Panc1 (cell line): Measurements from ENCODE around the gene MOB3C. TPM values are rescaled to one million over a fixed set of nuclear protein-coding genes. Genes with fewer than 3 reads are reported as not detected.

Experiments used
- ATAC-seq: fragments of 200-7000 bp; cut with Tn5 transposase; 2 replicates; pipeline ENCODE4 v1.9.1; 2020; ENCODE audit warnings: mild to moderate bottlenecking, moderate library complexity
- BruUV-seq: library from RNA; stranded (reverse); fragments of 400-500 nt; replicated peaks from 2 replicates; lab custom pipeline; 2021; lab: Mats Ljungman, UMichigan
- CTCF ChIA-PET: fragments of 300-600 bp; sonication (Branson Sonifier 250); formaldehyde crosslinking; loops from one replicate; lab custom pipeline; 2022; ENCODE audit warnings: antibody characterized with exemption; lab: Charles Lee
- POLR2A ChIA-PET: fragments of 300-600 bp; sonication (Branson Sonifier 250); formaldehyde crosslinking; loops from one replicate; lab custom pipeline; 2022; ENCODE audit warnings: antibody characterized with exemption; lab: Charles Lee
- DNase-seq: peaks from one replicate; pipeline ENCODE4 v3.0.0-alpha.2; 2010; ENCODE audit warnings: low read depth, low spot score
- H3K27ac ChIP-seq: 2 replicates; pipeline ENCODE4 v1.5.1; 2011; ENCODE audit warnings: mild to moderate bottlenecking, low read length, inconsistent platforms
- H3K27me3 ChIP-seq: fragments of 200-500 bp; sonication (Bioruptor generic); 2 replicates; pipeline ENCODE4 v1.6.0; 2014; ENCODE audit warnings: low read length, inconsistent platforms; ENCODE audit not compliant: control insufficient read depth, insufficient read depth
- H3K36me3 ChIP-seq: fragments of 200-500 bp; sonication (Bioruptor generic); 2 replicates; pipeline ENCODE4 v1.5.1; 2014; ENCODE audit warnings: inconsistent platforms, mild to moderate bottlenecking, low read length, moderate library complexity; ENCODE audit not compliant: control insufficient read depth, insufficient read depth
- H3K4me1 ChIP-seq: 2 replicates; pipeline ENCODE4 v1.5.1; 2011; ENCODE audit warnings: inconsistent platforms, mild to moderate bottlenecking, low read length, moderate library complexity; ENCODE audit not compliant: control insufficient read depth, insufficient read depth
- H3K4me3 ChIP-seq, 2 experiments: 2 replicates each; pipeline ENCODE4 v1.5.1; 2011 to 2012; ENCODE audit warnings: low read depth in 2 of 2, low read length in 2 of 2, mild to moderate bottlenecking in 2 of 2, inconsistent platforms in 1 of 2, moderate library complexity in 1 of 2
- H3K9me3 ChIP-seq: fragments of 200-500 bp; sonication (Bioruptor generic); 2 replicates; pipeline ENCODE4 v1.5.1; 2014; ENCODE audit warnings: low read depth, mild to moderate bottlenecking, inconsistent platforms, low read length, moderate library complexity; ENCODE audit not compliant: control insufficient read depth, insufficient read depth
- POLR2AphosphoS5 ChIP-seq: IDR thresholded peaks from 2 replicates; pipeline ENCODE4 v1.6.1; 2012; ENCODE audit warnings: mild to moderate bottlenecking, low read depth, low read length, moderate library complexity
- SIN3A ChIP-seq: IDR thresholded peaks from 2 replicates; pipeline ENCODE4 v1.6.1; 2012; ENCODE audit warnings: low read depth, mild to moderate bottlenecking, low read length, moderate library complexity, borderline replicate concordance; ENCODE audit not compliant: insufficient read depth
- TCF7L2 ChIP-seq: IDR thresholded peaks from 2 replicates; pipeline ENCODE4 v1.6.1; 2011; ENCODE audit warnings: mild to moderate bottlenecking, low read depth, low read length, inconsistent platforms
- in situ Hi-C: cut with HindIII; loops from 2 replicates; pipeline ENCODE4 v1.10.0; 2016; ENCODE audit warnings: low sequenced_read_pairs, low pct_unique_long_range_greater_than_20kb
- intact Hi-C: fragments of 100-400 bp; cut with micrococcal nuclease; formaldehyde crosslinking; loops from one replicate; pipeline ENCODE4 v1.10.0; 2022; ENCODE audit not compliant: unreplicated experiment
- total RNA-seq: library from RNA; stranded (reverse); gene quantifications from one replicate; pipeline ENCODE4 v1.2.1, GENCODE V29; 2021; ENCODE audit not compliant: unreplicated experiment
- TF ChIP-seq, protein P1 (sequence below): fragments of 450-650 bp; IDR thresholded peaks from 2 replicates; pipeline ENCODE4 v1.5.1; 2017; ENCODE audit warnings: mild to moderate bottlenecking
- TF ChIP-seq, protein P2 (sequence below), 2 experiments: IDR thresholded peaks; 2 replicates each; pipeline ENCODE4 v1.6.1; 2011 to 2012; ENCODE audit warnings: low read depth in 2 of 2, control low read depth in 1 of 2, low read length in 1 of 2, mild to moderate bottlenecking in 1 of 2, moderate library complexity in 1 of 2; ENCODE audit not compliant: insufficient read depth in 1 of 2

The MOB3C gene
- total RNA-seq, 1 experiment from 2014 or later = 10.5 TPM

DNA sequence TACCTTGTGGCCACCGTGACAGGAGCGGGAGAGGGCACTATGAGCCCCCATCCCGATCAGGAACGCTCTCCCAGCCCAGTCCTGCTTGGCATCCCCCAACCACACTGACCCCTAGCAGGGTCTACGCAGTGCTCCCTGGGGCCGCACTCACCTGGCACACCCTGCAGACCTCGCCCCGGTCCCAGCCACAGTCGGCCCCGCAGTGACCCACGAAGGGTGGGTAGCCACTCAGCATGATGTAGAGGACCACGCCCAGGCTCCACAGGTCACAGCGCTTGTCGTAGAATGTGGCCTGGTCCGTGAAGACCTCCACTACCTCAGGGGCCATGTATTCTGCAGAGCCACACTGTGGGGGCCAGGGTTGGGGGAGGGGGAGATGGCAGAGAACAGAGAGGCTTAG, 54.1 kb downstream of the MOB3C start:
- in situ Hi-C loops (no loop called here), intact Hi-C loops (no loop called here)
- Histone ChIP-seq H3K36me3 (no peaks in the 10 kb centered on the region), H3K27ac (no peak overlapping the region), H3K4me3 (no peak overlapping the region), H3K27me3 (no peaks in the 10 kb centered on the region), H3K9me3 (no peaks in the 10 kb centered on the region), H3K4me1 (no peaks in the 10 kb centered on the region)
- BruUV-seq = no TSS peak
- no peak for ATAC-seq
- no peak for TF ChIP-seq POLR2AphosphoS5
- TF ChIP-seq, protein P1, sequence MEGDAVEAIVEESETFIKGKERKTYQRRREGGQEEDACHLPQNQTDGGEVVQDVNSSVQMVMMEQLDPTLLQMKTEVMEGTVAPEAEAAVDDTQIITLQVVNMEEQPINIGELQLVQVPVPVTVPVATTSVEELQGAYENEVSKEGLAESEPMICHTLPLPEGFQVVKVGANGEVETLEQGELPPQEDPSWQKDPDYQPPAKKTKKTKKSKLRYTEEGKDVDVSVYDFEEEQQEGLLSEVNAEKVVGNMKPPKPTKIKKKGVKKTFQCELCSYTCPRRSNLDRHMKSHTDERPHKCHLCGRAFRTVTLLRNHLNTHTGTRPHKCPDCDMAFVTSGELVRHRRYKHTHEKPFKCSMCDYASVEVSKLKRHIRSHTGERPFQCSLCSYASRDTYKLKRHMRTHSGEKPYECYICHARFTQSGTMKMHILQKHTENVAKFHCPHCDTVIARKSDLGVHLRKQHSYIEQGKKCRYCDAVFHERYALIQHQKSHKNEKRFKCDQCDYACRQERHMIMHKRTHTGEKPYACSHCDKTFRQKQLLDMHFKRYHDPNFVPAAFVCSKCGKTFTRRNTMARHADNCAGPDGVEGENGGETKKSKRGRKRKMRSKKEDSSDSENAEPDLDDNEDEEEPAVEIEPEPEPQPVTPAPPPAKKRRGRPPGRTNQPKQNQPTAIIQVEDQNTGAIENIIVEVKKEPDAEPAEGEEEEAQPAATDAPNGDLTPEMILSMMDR = no peak
- TF ChIP-seq TCF7L2 = no peak
- TF ChIP-seq SIN3A = no peak
- TF ChIP-seq, protein P2, sequence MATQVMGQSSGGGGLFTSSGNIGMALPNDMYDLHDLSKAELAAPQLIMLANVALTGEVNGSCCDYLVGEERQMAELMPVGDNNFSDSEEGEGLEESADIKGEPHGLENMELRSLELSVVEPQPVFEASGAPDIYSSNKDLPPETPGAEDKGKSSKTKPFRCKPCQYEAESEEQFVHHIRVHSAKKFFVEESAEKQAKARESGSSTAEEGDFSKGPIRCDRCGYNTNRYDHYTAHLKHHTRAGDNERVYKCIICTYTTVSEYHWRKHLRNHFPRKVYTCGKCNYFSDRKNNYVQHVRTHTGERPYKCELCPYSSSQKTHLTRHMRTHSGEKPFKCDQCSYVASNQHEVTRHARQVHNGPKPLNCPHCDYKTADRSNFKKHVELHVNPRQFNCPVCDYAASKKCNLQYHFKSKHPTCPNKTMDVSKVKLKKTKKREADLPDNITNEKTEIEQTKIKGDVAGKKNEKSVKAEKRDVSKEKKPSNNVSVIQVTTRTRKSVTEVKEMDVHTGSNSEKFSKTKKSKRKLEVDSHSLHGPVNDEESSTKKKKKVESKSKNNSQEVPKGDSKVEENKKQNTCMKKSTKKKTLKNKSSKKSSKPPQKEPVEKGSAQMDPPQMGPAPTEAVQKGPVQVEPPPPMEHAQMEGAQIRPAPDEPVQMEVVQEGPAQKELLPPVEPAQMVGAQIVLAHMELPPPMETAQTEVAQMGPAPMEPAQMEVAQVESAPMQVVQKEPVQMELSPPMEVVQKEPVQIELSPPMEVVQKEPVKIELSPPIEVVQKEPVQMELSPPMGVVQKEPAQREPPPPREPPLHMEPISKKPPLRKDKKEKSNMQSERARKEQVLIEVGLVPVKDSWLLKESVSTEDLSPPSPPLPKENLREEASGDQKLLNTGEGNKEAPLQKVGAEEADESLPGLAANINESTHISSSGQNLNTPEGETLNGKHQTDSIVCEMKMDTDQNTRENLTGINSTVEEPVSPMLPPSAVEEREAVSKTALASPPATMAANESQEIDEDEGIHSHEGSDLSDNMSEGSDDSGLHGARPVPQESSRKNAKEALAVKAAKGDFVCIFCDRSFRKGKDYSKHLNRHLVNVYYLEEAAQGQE (IDR thresholded peaks at IDR 0.05; ENCODE audit: insufficient read depth in 1 of 2, low read depth in 2 of 2, low read length in 1 of 2) = no peak
- ChIA-PET CTCF (no interaction called here), POLR2A (no interaction called here)
- DNase-seq = no peak

DNA sequence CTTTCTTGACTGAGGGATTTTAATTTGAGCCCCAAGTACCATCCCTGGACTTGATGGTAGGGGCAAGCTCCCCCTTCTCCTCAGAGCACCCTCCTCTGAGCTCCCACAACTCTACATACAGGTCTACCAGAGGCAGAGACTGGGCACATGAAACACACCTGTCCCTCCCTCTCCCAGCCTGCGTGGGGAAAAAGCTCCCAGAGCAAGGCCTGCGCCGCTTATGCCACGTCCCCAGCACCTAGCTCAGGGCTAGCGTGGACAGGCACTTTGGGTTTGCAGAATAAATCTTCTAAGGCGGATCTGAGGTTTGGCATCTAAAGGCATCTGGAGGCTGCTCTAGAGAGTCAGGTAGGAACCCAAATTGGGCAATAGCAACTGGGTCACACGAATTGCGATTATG, 57.6 kb downstream of the MOB3C start:
- H3K9me3 ChIP-seq = no peaks in the 10 kb centered on the region
- H3K4me1 ChIP-seq = no peaks in the 10 kb centered on the region
- TF ChIP-seq, protein P2 (IDR thresholded peaks at IDR 0.05; ENCODE audit: insufficient read depth in 1 of 2, low read depth in 2 of 2, low read length in 1 of 2) = no peak
- TF ChIP-seq POLR2AphosphoS5 (no peak), SIN3A (no peak), TCF7L2 (no peak)
- TF ChIP-seq, protein P1 = no peak
- ChIA-PET CTCF (no interaction called here), POLR2A (no interaction called here)
- H3K27ac ChIP-seq = no peak overlapping the region
- in situ Hi-C loops = no loop called here
- intact Hi-C loops = no loop called here
- no peaks in the 10 kb centered on the region for H3K27me3 ChIP-seq
- no peak for DNase-seq
- BruUV-seq = no TSS peak
- no peak for ATAC-seq
- no peak overlapping the region for H3K4me3 ChIP-seq
- no peaks in the 10 kb centered on the region for H3K36me3 ChIP-seq
